Activated CD8-positive, alpha-beta T cell treated with anti-CD3 and anti-CD28 coated beads for 36 hours (primary cell): Measurements from ENCODE around the gene DCHS2. TPM values are rescaled to one million over a fixed set of nuclear protein-coding genes. Genes with fewer than 3 reads are reported as not detected.

Experiments used
- ATAC-seq: fragments of 200-7000 bp; cut with Tn5 transposase; one replicate; pipeline ENCODE4 v1.10.0; 2021; ENCODE audit warnings: mild to moderate bottlenecking, moderate library complexity
- CTCF ChIA-PET: fragments of 350-600 bp; sonication (Branson Sonifier 250); formaldehyde crosslinking; loops from one replicate; lab custom pipeline; 2021; ENCODE audit warnings: antibody characterized with exemption; lab: Charles Lee
- POLR2A ChIA-PET: fragments of 350-600 bp; sonication (Branson Sonifier 250); formaldehyde crosslinking; loops from one replicate; lab custom pipeline; 2021; ENCODE audit warnings: antibody characterized with exemption; lab: Charles Lee
- DNase-seq: peaks from one replicate; pipeline ENCODE4 v3.0.0-alpha.2; 2020
- H3K27ac Mint-ChIP-seq: one replicate; pipeline ENCODE4 v1.8.0; 2021; ENCODE audit warnings: mild to moderate bottlenecking, mixed read lengths
- H3K27me3 Mint-ChIP-seq: one replicate; pipeline ENCODE4 v1.8.0; 2021; ENCODE audit warnings: mixed read lengths
- H3K36me3 Mint-ChIP-seq: one replicate; pipeline ENCODE4 v1.8.0; 2021; ENCODE audit warnings: low read depth, mixed read lengths
- H3K4me1 Mint-ChIP-seq: one replicate; pipeline ENCODE4 v1.8.0; 2021; ENCODE audit warnings: low read depth, mixed read lengths
- H3K4me3 Mint-ChIP-seq: one replicate; pipeline ENCODE4 v1.8.0; 2021; ENCODE audit warnings: mild to moderate bottlenecking, moderate library complexity, mixed read lengths
- H3K9me3 Mint-ChIP-seq: one replicate; pipeline ENCODE4 v1.8.0; 2021; ENCODE audit warnings: mixed read lengths
- CTCF ChIP-seq: fragments of 200-600 bp; IDR thresholded peaks from one replicate; pipeline ENCODE4 v1.8.0; 2022; ENCODE audit warnings: antibody characterized with exemption, mild to moderate bottlenecking
- intact Hi-C: fragments of 100-400 bp; cut with micrococcal nuclease; formaldehyde crosslinking; loops from one replicate; pipeline ENCODE4 v1.10.0; 2022
- total RNA-seq, 2 experiments: library from RNA; stranded (reverse); gene quantifications; one replicate each; pipeline ENCODE4 v1.2.3, GENCODE V29; 2021

The DCHS2 gene
- total RNA-seq, 2 experiments from 2014 or later = not detected

DNA sequence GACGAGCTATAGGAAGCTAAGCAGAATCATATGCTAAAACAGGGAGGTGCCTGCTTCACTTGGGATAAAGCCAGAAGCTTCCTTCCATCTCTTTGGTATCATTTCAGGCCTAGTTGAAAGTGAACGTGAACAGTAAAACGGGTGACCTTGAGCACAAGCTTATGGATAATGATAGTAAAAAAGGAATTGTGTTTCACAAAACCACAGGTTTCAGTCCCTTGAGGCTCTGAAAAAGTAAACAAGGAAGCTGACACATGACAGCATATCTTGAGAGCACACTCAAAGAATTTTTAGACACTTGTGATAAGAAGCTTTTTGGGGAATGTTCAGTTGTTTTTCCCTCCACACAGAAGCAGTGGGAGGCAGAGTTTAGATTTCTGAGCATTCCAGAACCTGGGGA, 286.1 kb downstream of the DCHS2 start:
- Mint-ChIP-seq H3K4me3 (no peak overlapping the region), H3K27ac (no peak overlapping the region), H3K9me3 (no peaks in the 10 kb centered on the region), H3K27me3 (peaks cover 12% of the 10 kb centered on the region), H3K36me3 (no peaks in the 10 kb centered on the region), H3K4me1 (no peaks in the 10 kb centered on the region)
- POLR2A ChIA-PET = no interaction called here
- intact Hi-C loops = no loop called here
- CTCF ChIA-PET = no interaction called here
- TF ChIP-seq CTCF = no peak
- DNase-seq (no peak), ATAC-seq (no peak)

GRCh38 chr4:154194649-154195048, 296.9 kb downstream of the DCHS2 start:
- Mint-ChIP-seq H3K27ac (no peak overlapping the region), H3K27me3 (peaks cover 3% of the 10 kb centered on the region), H3K4me3 (no peak overlapping the region), H3K36me3 (no peaks in the 10 kb centered on the region), H3K4me1 (no peaks in the 10 kb centered on the region), H3K9me3 (no peaks in the 10 kb centered on the region)
- CTCF ChIA-PET = interaction anchor here (0.6 kb wide), 1 partner anchor 398 kb away, joined by 3 read pairs; no protein-coding TSS in a partner anchor
- POLR2A ChIA-PET = no interaction called here
- intact Hi-C loops = no loop called here
- no peak for TF ChIP-seq CTCF
- DNase-seq (no peak), ATAC-seq (no peak)

- H3K9me3 Mint-ChIP-seq = no peaks in the 10 kb centered on the region
- POLR2A ChIA-PET = no interaction called here
- CTCF ChIA-PET = no interaction called here
- TF ChIP-seq CTCF = no peak
- peaks cover 3% of the 10 kb centered on the region for H3K27me3 Mint-ChIP-seq
- DNase-seq = no peak
- H3K27ac Mint-ChIP-seq = no peak overlapping the region
- intact Hi-C loops = no loop called here
- no peak for ATAC-seq
- H3K4me1 Mint-ChIP-seq = no peaks in the 10 kb centered on the region
- no peak overlapping the region for H3K4me3 Mint-ChIP-seq
- H3K36me3 Mint-ChIP-seq = no peaks in the 10 kb centered on the region
These were observed 299.0 kb downstream of the DCHS2 start for GRCh38 chr4:154192585-154192984.

DNA sequence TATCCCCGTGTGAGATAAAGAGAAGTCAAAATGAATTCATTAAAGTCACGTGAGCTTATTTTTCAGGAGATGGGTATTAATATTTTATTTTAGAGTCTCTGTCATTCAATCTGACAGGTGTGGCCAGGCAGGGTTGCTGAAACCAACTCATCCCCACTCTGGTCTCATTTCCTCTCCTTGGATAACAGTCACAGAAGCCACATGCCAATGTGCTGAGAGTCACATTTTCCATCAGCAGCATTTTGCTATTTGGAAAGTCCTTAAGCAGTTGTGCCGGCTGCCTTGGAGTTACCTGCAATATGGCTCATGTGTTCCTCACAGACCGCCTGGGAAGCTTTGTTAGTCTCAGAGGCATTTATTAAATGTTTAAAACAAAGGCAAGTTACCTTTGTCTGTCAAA, 302.3 kb downstream of the DCHS2 start:
- Mint-ChIP-seq H3K36me3 (no peaks in the 10 kb centered on the region), H3K9me3 (no peaks in the 10 kb centered on the region), H3K27ac (no peak overlapping the region), H3K27me3 (no peaks in the 10 kb centered on the region), H3K4me3 (no peak overlapping the region), H3K4me1 (no peaks in the 10 kb centered on the region)
- intact Hi-C loops = no loop called here
- CTCF ChIA-PET = no interaction called here
- POLR2A ChIA-PET = no interaction called here
- no peak for DNase-seq
- ATAC-seq = no peak
- no peak for TF ChIP-seq CTCF

- POLR2A ChIA-PET = no interaction called here
These were observed 304.7 kb downstream of the DCHS2 start for GRCh38 chr4:154186888-154187287.

More at GRCh38 chr4:154186888-154187287, 304.7 kb downstream of the DCHS2 start:
- H3K27me3 Mint-ChIP-seq = peaks cover 2% of the 10 kb centered on the region
- no peaks in the 10 kb centered on the region for H3K4me1 Mint-ChIP-seq
- H3K9me3 Mint-ChIP-seq = no peaks in the 10 kb centered on the region
- H3K27ac Mint-ChIP-seq = no peak overlapping the region
- intact Hi-C loops = no loop called here
- no peaks in the 10 kb centered on the region for H3K36me3 Mint-ChIP-seq
- TF ChIP-seq CTCF = no peak
- CTCF ChIA-PET = no interaction called here
- H3K4me3 Mint-ChIP-seq = no peak overlapping the region
- ATAC-seq = no peak
- no peak for DNase-seq
